Parathyroid adenoma (tissue), 2 donors: ENCODE results near the gene CLPSL2.

ENCODE experiments used
- H2AFZ ChIP-seq: fragments of 300-600 bp; sonication (generic); one replicate; pipeline ENCODE4 v1.7.0; 2017; ENCODE audit warnings: antibody characterized with exemption, mild to moderate bottlenecking
- H3K27ac ChIP-seq: fragments of 300-600 bp; sonication (generic); one replicate; pipeline ENCODE4 v1.7.0; 2017
- H3K27me3 ChIP-seq: fragments of 300-600 bp; sonication (generic); one replicate; pipeline ENCODE4 v1.7.0; 2017; ENCODE audit warnings: low read length; ENCODE audit not compliant: control insufficient read depth, insufficient read depth
- H3K36me3 ChIP-seq: fragments of 300-600 bp; sonication (generic); one replicate; pipeline ENCODE4 v1.7.0; 2017; ENCODE audit warnings: low read length; ENCODE audit not compliant: control insufficient read depth, insufficient read depth
- H3K4me1 ChIP-seq: fragments of 300-600 bp; sonication (generic); one replicate; pipeline ENCODE4 v1.7.0; 2017; ENCODE audit warnings: control low read depth
- H3K4me2 ChIP-seq: fragments of 300-600 bp; sonication (generic); one replicate; pipeline ENCODE4 v1.7.0; 2017; ENCODE audit warnings: low read length
- H3K4me3 ChIP-seq: fragments of 300-600 bp; sonication (generic); one replicate; pipeline ENCODE4 v1.7.0; 2017; ENCODE audit warnings: low read depth, low read length
- H3K79me2 ChIP-seq: fragments of 300-600 bp; sonication (generic); one replicate; pipeline ENCODE4 v1.7.0; 2017; ENCODE audit warnings: control low read depth
- H3K9ac ChIP-seq: fragments of 300-600 bp; sonication (generic); one replicate; pipeline ENCODE4 v1.7.0; 2017; ENCODE audit warnings: mild to moderate bottlenecking
- H3K9me3 ChIP-seq: fragments of 300-600 bp; sonication (generic); one replicate; pipeline ENCODE4 v1.7.0; 2017; ENCODE audit warnings: low read length; ENCODE audit not compliant: control insufficient read depth
- CTCF ChIP-seq: fragments of 300-600 bp; sonication (generic); IDR thresholded peaks from one replicate; pipeline ENCODE4 v1.7.0; 2017; ENCODE audit warnings: antibody characterized with exemption, mild to moderate bottlenecking
- donor health status: primary hyperparathyroidism.

Gene CLPSL2

GRCh38 chr6:35781290-35781689, 4.9 kb downstream of the CLPSL2 start:
- TF ChIP-seq CTCF, result no peak
- H3K36me3 ChIP-seq, result no peaks in the 10 kb centered on the region
- no peak overlapping the region for H2AFZ ChIP-seq
- H3K9me3 ChIP-seq, result no peaks in the 10 kb centered on the region
- H3K27ac ChIP-seq, result no peak overlapping the region
- H3K79me2 ChIP-seq, result no peaks in the 10 kb centered on the region
- H3K9ac ChIP-seq, result no peak overlapping the region
- H3K27me3 ChIP-seq, result no peaks in the 10 kb centered on the region
- H3K4me1 ChIP-seq, result no peaks in the 10 kb centered on the region
- H3K4me2 ChIP-seq, result no peak overlapping the region
- no peak overlapping the region for H3K4me3 ChIP-seq

- Histone ChIP-seq H3K27me3 (no peaks in the 10 kb centered on the region), H3K9me3 (no peaks in the 10 kb centered on the region)
- no peak for TF ChIP-seq CTCF
Observed at GRCh38 chr6:35782424-35782823, 6.0 kb downstream of the CLPSL2 start.

GRCh38 chr6:35784200-35784599, 7.8 kb downstream of the CLPSL2 start:
- no peaks in the 10 kb centered on the region for H3K27me3 ChIP-seq
- no peaks in the 10 kb centered on the region for H3K79me2 ChIP-seq
- no peak overlapping the region for H3K4me2 ChIP-seq
- H3K36me3 ChIP-seq, result no peaks in the 10 kb centered on the region
- H3K4me1 ChIP-seq, result no peaks in the 10 kb centered on the region
- H3K9me3 ChIP-seq, result no peaks in the 10 kb centered on the region
- no peak overlapping the region for H3K27ac ChIP-seq
- H3K4me3 ChIP-seq, result no peak overlapping the region
- H3K9ac ChIP-seq, result no peak overlapping the region
- no peak for TF ChIP-seq CTCF
- H2AFZ ChIP-seq, result no peak overlapping the region

More at GRCh38 chr6:35782424-35782823, 6.0 kb downstream of the CLPSL2 start:
- H3K36me3 ChIP-seq, result no peaks in the 10 kb centered on the region
- no peak overlapping the region for H3K4me2 ChIP-seq
- no peaks in the 10 kb centered on the region for H3K79me2 ChIP-seq
- no peak overlapping the region for H3K27ac ChIP-seq
- H2AFZ ChIP-seq, result no peak overlapping the region
- H3K9ac ChIP-seq, result no peak overlapping the region
- H3K4me3 ChIP-seq, result no peak overlapping the region
- no peaks in the 10 kb centered on the region for H3K4me1 ChIP-seq

GRCh38 chr6:35786272-35786671, 9.9 kb downstream of the CLPSL2 start:
- H2AFZ ChIP-seq, result no peak overlapping the region
- no peaks in the 10 kb centered on the region for H3K27me3 ChIP-seq

More at GRCh38 chr6:35786272-35786671, 9.9 kb downstream of the CLPSL2 start:
- no peak overlapping the region for H3K4me3 ChIP-seq
- H3K4me1 ChIP-seq, result no peaks in the 10 kb centered on the region
- H3K4me2 ChIP-seq, result no peak overlapping the region
- no peaks in the 10 kb centered on the region for H3K79me2 ChIP-seq
- no peaks in the 10 kb centered on the region for H3K36me3 ChIP-seq
- no peak overlapping the region for H3K9ac ChIP-seq
- H3K27ac ChIP-seq, result no peak overlapping the region
- no peaks in the 10 kb centered on the region for H3K9me3 ChIP-seq
- TF ChIP-seq CTCF, result no peak
